Neural crest cell (in vitro differentiated cells): ENCODE data around the gene COX10. TPM values are rescaled to one million over a fixed set of nuclear protein-coding genes. Genes with fewer than 3 reads are reported as not detected.
"Not testable (repeated sequence)": the region's sequence is repeated elsewhere in the genome, so short reads cannot be mapped to it uniquely, and the experiment has no call there.

Experiments used
- DNase-seq: peaks from one replicate; pipeline ENCODE4 v3.0.0; 2021; ENCODE audit warnings: low read depth, mixed read lengths, low spot score
- H3K27ac Mint-ChIP-seq: one replicate; pipeline ENCODE4 v1.8.0; 2021; ENCODE audit warnings: mild to moderate bottlenecking, mixed read lengths; ENCODE audit not compliant: unreplicated experiment
- H3K27me3 Mint-ChIP-seq: 2 replicates; pipeline ENCODE4 v1.8.0; 2021; ENCODE audit warnings: low read depth, mild to moderate bottlenecking, mixed read lengths
- H3K36me3 Mint-ChIP-seq: 2 replicates; pipeline ENCODE4 v1.8.0; 2021; ENCODE audit warnings: low read depth, mild to moderate bottlenecking, mixed read lengths
- H3K4me1 Mint-ChIP-seq: 2 replicates; pipeline ENCODE4 v1.8.0; 2021; ENCODE audit warnings: mixed read lengths
- H3K4me3 Mint-ChIP-seq: one replicate; pipeline ENCODE4 v1.8.0; 2021; ENCODE audit warnings: mild to moderate bottlenecking, mixed read lengths
- H3K9me3 Mint-ChIP-seq: 2 replicates; pipeline ENCODE4 v1.8.0; 2021; ENCODE audit warnings: mixed read lengths
- total RNA-seq: library from RNA; stranded (reverse); gene quantifications from 2 replicates; pipeline ENCODE4 v1.2.1, GENCODE V29; 2021
- TF ChIP-seq, protein P1 (sequence below): fragments of 200-600 bp; sonication (generic); conservative IDR thresholded peaks from 2 replicates; pipeline ENCODE4 v1.5.0; 2021; ENCODE audit warnings: antibody characterized with exemption, mild to moderate bottlenecking

Gene COX10
- total RNA-seq, 1 donor from 2014 or later = 19.3 TPM

- Mint-ChIP-seq H3K4me3 (no peak overlapping the region), H3K27ac (no peak overlapping the region), H3K27me3 (no peaks in the 10 kb centered on the region), H3K4me1 (peaks cover 5% of the 10 kb centered on the region), H3K9me3 (no peaks in the 10 kb centered on the region), H3K36me3 (peaks cover 5% of the 10 kb centered on the region)
- DNase-seq = no peak
- TF ChIP-seq, protein P1, sequence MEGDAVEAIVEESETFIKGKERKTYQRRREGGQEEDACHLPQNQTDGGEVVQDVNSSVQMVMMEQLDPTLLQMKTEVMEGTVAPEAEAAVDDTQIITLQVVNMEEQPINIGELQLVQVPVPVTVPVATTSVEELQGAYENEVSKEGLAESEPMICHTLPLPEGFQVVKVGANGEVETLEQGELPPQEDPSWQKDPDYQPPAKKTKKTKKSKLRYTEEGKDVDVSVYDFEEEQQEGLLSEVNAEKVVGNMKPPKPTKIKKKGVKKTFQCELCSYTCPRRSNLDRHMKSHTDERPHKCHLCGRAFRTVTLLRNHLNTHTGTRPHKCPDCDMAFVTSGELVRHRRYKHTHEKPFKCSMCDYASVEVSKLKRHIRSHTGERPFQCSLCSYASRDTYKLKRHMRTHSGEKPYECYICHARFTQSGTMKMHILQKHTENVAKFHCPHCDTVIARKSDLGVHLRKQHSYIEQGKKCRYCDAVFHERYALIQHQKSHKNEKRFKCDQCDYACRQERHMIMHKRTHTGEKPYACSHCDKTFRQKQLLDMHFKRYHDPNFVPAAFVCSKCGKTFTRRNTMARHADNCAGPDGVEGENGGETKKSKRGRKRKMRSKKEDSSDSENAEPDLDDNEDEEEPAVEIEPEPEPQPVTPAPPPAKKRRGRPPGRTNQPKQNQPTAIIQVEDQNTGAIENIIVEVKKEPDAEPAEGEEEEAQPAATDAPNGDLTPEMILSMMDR = no peak
Measured at GRCh38 chr17:14225254-14225980, 156.1 kb downstream of the COX10 start.

- no peaks in the 10 kb centered on the region for H3K27me3 Mint-ChIP-seq
- no peak overlapping the region for H3K27ac Mint-ChIP-seq
- DNase-seq = no peak
- no peak overlapping the region for H3K4me3 Mint-ChIP-seq
- H3K36me3 Mint-ChIP-seq = peaks cover 5% of the 10 kb centered on the region
- TF ChIP-seq, protein P1 = no peak
- H3K4me1 Mint-ChIP-seq = peaks cover 5% of the 10 kb centered on the region
- H3K9me3 Mint-ChIP-seq = peaks cover 3% of the 10 kb centered on the region
Measured at GRCh38 chr17:14227052-14227451, 157.7 kb downstream of the COX10 start.

DNA sequence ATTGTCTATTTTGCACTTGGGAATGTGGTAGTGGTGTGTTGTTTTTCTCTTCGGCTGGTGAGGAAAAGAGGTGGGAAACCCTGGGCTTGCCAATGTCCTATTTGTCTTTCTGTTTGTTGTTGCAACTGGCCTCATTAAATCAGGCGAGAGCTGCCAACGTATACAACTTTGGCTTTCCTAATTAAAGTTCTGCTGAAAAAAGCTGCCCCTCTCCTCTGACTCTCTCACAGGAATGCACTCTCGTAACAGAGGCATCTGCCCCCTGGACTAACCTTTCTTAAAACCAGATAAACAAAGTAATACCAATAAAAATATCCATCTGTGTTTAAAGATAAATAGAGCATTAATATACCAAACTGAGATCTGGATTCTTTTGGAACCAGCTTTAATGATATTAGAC lies 159.6 kb downstream of the COX10 start:
- H3K9me3 Mint-ChIP-seq = peaks cover 3% of the 10 kb centered on the region
- H3K27ac Mint-ChIP-seq = no peak overlapping the region
- H3K4me3 Mint-ChIP-seq = no peak overlapping the region
- TF ChIP-seq, protein P1 = no peak
- peaks cover 4% of the 10 kb centered on the region for H3K4me1 Mint-ChIP-seq
- peaks cover 3% of the 10 kb centered on the region for H3K36me3 Mint-ChIP-seq
- DNase-seq = no peak
- no peaks in the 10 kb centered on the region for H3K27me3 Mint-ChIP-seq

GRCh38 chr17:14231187-14231586 lies 161.9 kb downstream of the COX10 start:
- not testable (repeated sequence) for H3K27ac Mint-ChIP-seq, H3K36me3 Mint-ChIP-seq, DNase-seq, H3K4me1 Mint-ChIP-seq, H3K27me3 Mint-ChIP-seq, H3K4me3 Mint-ChIP-seq, H3K9me3 Mint-ChIP-seq

DNA sequence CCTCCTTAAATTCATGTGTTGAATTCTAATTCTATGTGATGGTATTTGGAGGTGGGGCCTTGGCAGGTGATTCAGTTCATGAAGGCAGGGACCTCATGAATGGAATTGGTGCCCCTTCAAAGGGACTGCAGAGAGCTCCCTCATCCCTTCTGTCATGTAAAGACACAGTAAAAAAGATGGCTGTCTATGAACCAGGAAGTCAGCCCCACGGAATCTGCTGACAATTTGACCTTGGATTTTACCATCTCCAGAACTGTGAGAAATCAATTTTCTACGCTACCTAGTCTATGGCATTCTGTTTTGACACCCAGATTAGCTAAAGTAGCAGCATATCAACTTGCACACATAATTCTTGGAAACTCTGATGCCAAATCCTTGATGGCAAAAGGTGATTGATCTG lies 165.7 kb downstream of the COX10 start:
- H3K9me3 Mint-ChIP-seq, H3K36me3 Mint-ChIP-seq, H3K27ac Mint-ChIP-seq, H3K4me1 Mint-ChIP-seq, DNase-seq, H3K27me3 Mint-ChIP-seq, H3K4me3 Mint-ChIP-seq: not testable (repeated sequence)

- H3K36me3 Mint-ChIP-seq, H3K4me1 Mint-ChIP-seq: not testable (repeated sequence)
Measured at GRCh38 chr17:14236032-14236431, 166.7 kb downstream of the COX10 start.

GRCh38 chr17:14236762-14237161 lies 167.5 kb downstream of the COX10 start, which contains the start of gene CDRT15:
Gene CDRT15, minus strand, starts transcription at chr17:14236862. Its CDS starts 29 bp downstream, at chr17:14236833.
- not testable (repeated sequence) for H3K27ac Mint-ChIP-seq, H3K27me3 Mint-ChIP-seq, H3K9me3 Mint-ChIP-seq, H3K4me3 Mint-ChIP-seq, H3K4me1 Mint-ChIP-seq, DNase-seq, H3K36me3 Mint-ChIP-seq

More at GRCh38 chr17:14236032-14236431, 166.7 kb downstream of the COX10 start:
- H3K4me3 Mint-ChIP-seq, H3K9me3 Mint-ChIP-seq, DNase-seq, H3K27ac Mint-ChIP-seq, H3K27me3 Mint-ChIP-seq: not testable (repeated sequence)

DNA sequence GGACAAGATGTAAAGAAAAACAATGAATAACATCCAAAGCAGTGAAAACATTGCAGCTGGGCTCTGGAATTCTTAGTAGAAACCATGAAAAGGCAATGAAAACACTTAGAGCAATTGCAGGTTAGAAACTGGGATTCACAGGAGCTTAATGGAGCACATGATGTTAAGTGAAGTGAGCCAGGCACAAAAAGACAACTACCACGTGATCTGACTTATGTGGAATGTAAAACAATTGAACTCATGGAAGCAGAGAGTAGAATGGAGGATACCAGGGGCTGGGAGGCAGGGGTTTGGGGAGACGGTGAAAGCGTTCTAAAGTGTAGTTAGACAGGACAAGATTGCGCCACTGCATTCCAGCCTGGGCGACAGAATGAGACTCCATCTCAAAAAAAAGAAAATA lies 170.0 kb downstream of the COX10 start:
- not testable (repeated sequence) for H3K27ac Mint-ChIP-seq, H3K36me3 Mint-ChIP-seq, H3K4me3 Mint-ChIP-seq, DNase-seq, H3K4me1 Mint-ChIP-seq, H3K9me3 Mint-ChIP-seq, H3K27me3 Mint-ChIP-seq
